NCI-H345 treated with DMSO at 0.1 percent for 48 hours (cell line): ENCODE measurements around the gene PLET1.

Experiments used
- DNase-seq: peaks from one replicate; lab custom pipeline; 2025; ENCODE audit not compliant: unreplicated experiment; lab: John Stamatoyannopoulos, UW

PLET1 gene, protein sequence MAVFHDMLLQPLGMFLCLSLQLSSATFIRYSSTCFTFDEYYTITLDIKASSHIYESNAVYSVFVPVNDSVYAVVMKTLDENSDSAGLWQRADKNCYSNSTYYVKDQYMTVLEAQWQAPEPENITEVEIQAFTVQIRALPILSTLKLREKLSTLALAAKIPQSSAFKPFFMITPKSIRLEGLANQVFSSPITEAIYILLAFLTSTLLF

DNA sequence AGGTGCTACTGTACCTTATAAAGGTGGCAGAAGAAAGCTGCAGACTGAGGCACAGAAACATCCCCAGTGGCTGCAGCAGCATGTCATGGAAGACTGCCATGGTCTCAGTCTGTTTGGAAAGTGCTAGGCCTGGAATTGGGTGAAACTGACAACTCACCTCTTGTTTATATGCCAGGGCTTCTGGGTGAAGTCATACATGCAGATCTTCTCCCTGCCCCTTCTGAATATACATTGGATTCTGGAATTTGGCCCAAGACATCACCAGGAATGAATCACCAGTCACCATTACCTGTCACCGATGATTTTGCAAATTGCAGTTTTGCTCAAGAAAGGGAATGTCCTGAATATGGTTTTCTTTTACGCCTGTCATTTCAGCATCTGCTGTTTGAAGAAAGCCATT is at the start of gene PLET1:
Gene PLET1 (minus strand): TSS at position 371 of the 400 bp plus-strand sequence. CDS start 271 bp downstream, at position 100.
- no peak for DNase-seq

- no peak for DNase-seq
Measured at GRCh38 chr11:112310419-112310818, 49.8 kb upstream of the PLET1 start.

GRCh38 chr11:112308651-112309050 is 48.0 kb upstream of the PLET1 start:
- DNase-seq, result no peak

DNA sequence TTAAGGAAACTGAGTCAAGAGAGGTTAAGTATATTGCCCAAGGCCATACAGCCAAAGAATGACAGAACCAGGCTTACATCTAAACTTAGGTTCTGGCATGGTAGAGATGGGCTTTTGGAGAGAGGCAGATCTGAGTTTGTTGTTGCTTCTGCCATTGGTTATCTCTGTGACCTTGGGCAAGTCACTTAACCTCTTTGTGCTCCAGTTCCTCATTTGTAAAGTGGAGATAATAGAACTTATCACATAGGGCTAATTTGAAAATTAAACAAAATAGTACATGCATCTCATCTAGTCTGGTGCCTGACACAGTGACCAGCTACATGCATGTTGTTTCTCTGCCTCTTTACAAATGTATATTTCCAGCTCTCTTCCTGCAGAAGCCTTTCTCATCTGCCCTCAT is 47.0 kb upstream of the PLET1 start:
- no peak for DNase-seq

GRCh38 chr11:112306230-112306629 is 45.6 kb upstream of the PLET1 start:
- no peak for DNase-seq

- DNase-seq, result no peak
Measured at GRCh38 chr11:112304914-112305313, 44.3 kb upstream of the PLET1 start.

- no peak for DNase-seq
Measured at GRCh38 chr11:112303616-112304015, 43.0 kb upstream of the PLET1 start.

DNA sequence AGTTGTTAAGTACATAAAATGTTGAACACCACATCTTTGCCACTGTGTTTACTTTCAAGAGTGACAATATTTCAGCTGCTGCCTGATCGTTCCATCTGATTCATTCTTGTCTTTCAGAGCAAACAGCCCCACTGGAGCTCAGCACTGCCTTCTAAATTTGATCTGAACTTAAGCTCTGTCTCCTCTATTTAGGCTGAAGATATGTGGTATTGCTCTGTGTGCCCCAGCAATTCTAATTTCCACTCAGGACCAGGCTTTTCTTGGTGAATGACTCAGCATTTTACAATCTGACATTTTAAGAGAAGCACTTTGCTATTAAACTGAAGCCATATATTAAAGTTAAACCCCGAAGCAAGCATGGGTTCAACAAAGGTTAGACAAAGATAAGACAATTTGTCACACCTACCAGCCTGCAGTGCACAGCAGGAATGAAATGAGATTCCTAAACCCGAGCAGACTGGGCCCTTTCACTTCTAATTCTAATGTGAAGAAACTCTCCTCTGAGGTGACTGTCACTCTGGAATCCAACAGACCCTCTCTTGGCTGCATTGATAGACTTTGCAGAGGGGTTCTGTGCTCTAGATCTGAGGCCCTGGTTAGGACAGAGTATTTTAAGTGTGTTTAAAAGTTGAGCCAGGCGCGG is 41.7 kb upstream of the PLET1 start:
- no peak for DNase-seq

DNA sequence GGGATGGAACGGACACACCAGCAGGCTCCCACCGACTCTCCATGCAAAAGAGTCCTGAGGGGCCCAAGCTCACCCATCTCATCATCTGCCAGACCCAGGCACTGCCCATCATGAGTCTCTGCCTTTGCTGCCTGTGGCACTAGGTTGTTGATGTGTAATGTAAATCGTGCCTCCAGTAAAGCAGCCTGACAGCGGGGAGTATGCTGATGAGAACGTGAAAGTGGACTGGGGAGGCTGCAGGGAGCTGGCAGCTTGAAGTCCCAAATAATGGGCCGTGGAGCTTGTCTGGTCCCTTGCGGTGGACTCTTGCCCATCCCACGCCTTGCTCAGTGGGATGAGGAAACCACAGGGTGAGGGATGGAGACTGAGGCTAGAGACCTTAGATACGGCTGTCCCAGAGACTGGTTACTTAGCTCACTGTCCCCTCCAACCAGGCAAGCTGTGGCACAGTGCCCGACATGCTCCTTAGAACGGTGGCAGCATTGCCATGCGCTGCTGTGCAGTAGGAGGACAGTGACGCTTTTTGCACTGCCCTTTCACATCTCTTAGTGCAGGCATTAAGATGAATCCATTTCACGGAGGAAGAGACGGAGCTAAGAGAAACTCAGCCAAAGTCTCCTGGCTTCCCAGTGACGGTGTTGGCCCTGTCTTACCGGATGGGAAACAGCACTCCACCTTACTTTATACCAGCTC is 39.6 kb upstream of the PLET1 start:
- no peak for DNase-seq

GRCh38 chr11:112298535-112298934 is 37.9 kb upstream of the PLET1 start:
- no peak for DNase-seq

- DNase-seq, result no peak
Measured at GRCh38 chr11:112297248-112297866, 36.7 kb upstream of the PLET1 start.

DNA sequence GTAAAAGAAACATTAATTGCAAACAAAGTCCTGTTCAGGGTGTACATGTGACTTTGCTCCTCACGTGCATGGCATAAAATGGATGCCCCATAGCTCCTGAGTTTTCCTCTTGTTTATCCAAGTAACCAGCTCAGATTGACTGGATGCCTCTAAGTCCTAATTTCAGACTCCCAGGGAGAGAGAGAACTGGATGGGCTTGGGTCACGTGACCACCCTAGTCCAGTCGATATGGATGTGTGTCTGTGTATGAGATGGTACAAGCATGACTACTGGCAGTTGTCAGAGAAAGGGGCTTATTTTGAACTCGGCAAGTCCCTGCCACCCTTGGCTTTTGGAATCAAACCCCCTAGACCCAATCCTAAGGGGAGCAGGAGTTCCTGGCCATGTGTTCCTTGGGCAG is 35.4 kb upstream of the PLET1 start:
- no peak for DNase-seq

GRCh38 chr11:112294688-112295340 is 34.2 kb upstream of the PLET1 start:
- DNase-seq, result no peak

GRCh38 chr11:112293614-112294013 is 33.0 kb upstream of the PLET1 start:
- no peak for DNase-seq

DNA sequence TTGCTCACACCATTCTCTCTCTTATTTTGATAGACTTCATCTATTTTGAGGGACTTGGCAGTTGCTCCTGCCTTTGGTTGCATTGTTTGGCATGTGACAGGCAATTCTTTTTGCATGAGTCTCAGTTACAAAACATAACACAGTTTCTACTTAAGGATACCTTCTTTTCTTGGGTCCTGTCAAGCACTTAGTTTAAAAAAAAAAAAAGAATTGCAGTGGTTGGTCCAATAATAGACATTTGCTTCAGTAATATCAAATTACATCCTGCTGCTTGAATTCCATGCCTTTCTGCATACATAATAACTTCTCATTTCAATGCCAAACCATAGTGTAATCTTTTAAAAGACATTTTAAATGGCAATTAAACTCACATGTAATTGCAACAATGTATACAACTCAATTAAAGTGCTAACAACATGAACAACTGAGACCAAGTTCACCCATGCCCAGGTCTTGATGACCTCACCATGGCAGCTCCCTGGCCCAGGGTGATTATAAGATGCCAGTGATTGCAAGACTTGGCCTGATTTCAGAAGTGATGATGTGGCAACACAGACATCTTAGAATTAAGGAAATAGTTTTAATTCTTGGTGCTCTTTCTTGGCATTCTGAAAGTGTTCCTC is 32.2 kb upstream of the PLET1 start:
- DNase-seq, result no peak

- no peak for DNase-seq
Measured at GRCh38 chr11:112292188-112292587, 31.5 kb upstream of the PLET1 start.

- no peak for DNase-seq
Measured at GRCh38 chr11:112291191-112291590, 30.5 kb upstream of the PLET1 start.

- DNase-seq, result no peak
Measured at GRCh38 chr11:112290493-112290850, 29.8 kb upstream of the PLET1 start.

GRCh38 chr11:112289588-112290492 is 29.2 kb upstream of the PLET1 start:
- peak; percentile 44 for DNase-seq

GRCh38 chr11:112288021-112288420 is 27.4 kb upstream of the PLET1 start:
- no peak for DNase-seq
